IMR-90 (cell line): ENCODE data around the gene ASB1. TPM values are rescaled to one million over a fixed set of nuclear protein-coding genes. Genes with fewer than 3 reads are reported as not detected.

Source experiments
- ELK1 ChIP-seq: fragments of 150-350 bp; IDR thresholded peaks from 2 replicates; pipeline ENCODE4 v1.6.1; 2016; ENCODE audit warnings: low read depth, mild to moderate bottlenecking, low read length, moderate library complexity, borderline replicate concordance
- MAZ ChIP-seq: IDR thresholded peaks from 2 replicates; pipeline ENCODE4 v1.6.1; 2012; ENCODE audit warnings: low read depth, mild to moderate bottlenecking, low read length, improper control_type of control experiment, moderate library complexity, borderline replicate concordance
- polyA plus RNA-seq, 3 experiments: library from polyadenylated mRNA; depleted of rRNA; stranded (reverse); fragments of >200 nt; gene quantifications; 2 replicates each; pipeline ENCODE4 v1.2.3, GENCODE V29; 2012; ENCODE audit warnings: low replicate concordance in 1 of 3
- total RNA-seq: library from RNA; depleted of rRNA; stranded (reverse); fragments of >200 nt; gene quantifications from 2 replicates; pipeline ENCODE4 v1.2.3, GENCODE V29; 2012

ASB1 gene
- total and polyA plus RNA-seq, 2 of the 4 experiments (the other 2 are of a cell fraction), result 23.5 to 37.3 TPM

- TF ChIP-seq ELK1, result no peak
- no peak for TF ChIP-seq MAZ
Measured at GRCh38 chr2:238433941-238434845, 7.5 kb downstream of the ASB1 start (continued).
